ENCODE measurements around the gene NCBP2L. TPM values are rescaled to one million over a fixed set of nuclear protein-coding genes. Genes with fewer than 3 reads are reported as not detected.

NCBP2L gene
- total RNA-seq, 1 donor from 2014 or later: not detected

GRCh38 chrX:107826238-107827029 lies 48.9 kb downstream of the NCBP2L start:
- no peaks in the 10 kb centered on the region for H3K36me3 Mint-ChIP-seq
- H3K27me3 Mint-ChIP-seq (ENCODE audit: low read depth): no peaks in the 10 kb centered on the region
- H3K4me3 Mint-ChIP-seq: peak overlapping the region; percentile 72
- peak; percentile 29 to 50 for DNase-seq (ENCODE audit: low spot score in 2 of 2, unreplicated experiment in 2 of 2)
- peaks cover 22% of the 10 kb centered on the region for H3K4me1 Mint-ChIP-seq
- TF ChIP-seq, protein P1, sequence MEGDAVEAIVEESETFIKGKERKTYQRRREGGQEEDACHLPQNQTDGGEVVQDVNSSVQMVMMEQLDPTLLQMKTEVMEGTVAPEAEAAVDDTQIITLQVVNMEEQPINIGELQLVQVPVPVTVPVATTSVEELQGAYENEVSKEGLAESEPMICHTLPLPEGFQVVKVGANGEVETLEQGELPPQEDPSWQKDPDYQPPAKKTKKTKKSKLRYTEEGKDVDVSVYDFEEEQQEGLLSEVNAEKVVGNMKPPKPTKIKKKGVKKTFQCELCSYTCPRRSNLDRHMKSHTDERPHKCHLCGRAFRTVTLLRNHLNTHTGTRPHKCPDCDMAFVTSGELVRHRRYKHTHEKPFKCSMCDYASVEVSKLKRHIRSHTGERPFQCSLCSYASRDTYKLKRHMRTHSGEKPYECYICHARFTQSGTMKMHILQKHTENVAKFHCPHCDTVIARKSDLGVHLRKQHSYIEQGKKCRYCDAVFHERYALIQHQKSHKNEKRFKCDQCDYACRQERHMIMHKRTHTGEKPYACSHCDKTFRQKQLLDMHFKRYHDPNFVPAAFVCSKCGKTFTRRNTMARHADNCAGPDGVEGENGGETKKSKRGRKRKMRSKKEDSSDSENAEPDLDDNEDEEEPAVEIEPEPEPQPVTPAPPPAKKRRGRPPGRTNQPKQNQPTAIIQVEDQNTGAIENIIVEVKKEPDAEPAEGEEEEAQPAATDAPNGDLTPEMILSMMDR (IDR thresholded peaks at IDR 0.05; ENCODE audit: unreplicated experiment): no peak
- H3K27ac Mint-ChIP-seq: peak overlapping the region; percentile 27
- H3K9me3 Mint-ChIP-seq: peaks cover 27% of the 10 kb centered on the region

DNA sequence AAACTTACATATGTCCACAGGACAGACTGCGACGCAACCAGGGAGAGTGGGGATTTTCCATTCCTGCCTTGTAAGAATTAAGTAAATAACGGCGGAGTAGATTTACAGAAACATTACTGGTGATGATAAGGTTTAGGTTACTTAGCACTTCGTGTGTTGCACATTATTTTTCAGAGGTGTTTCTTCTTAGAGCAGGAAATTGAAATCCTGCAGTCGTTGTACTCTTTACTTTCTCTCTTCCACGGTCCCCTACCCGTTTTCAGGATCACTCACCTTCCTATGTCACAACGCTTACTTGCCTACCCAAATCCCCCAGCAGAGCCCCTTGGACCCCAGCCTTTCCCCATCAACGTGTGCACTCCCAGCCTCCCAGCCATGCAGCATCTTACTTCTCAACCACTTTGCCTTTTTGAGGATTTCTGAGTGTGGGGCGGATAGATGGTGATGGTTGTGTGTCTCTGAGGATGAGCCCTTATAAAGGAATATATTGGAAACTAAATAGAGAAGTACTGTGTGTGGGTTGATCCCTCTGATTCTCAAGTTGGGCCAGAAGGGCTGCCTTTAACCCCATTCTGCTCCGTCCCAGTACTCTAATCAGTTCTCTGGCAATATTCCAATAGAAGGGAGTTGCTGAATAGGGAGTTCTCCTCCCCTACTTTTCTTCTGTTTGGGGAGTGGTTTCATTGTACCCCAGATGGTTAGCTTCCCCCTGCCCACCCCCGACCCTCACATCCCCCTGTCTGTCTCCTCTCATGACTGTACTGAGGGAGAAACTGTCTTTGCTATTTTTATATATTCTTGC lies 49.7 kb downstream of the NCBP2L start:
- peaks cover 27% of the 10 kb centered on the region for H3K9me3 Mint-ChIP-seq
- TF ChIP-seq, protein P1 (IDR thresholded peaks at IDR 0.05; ENCODE audit: unreplicated experiment): no peak
- H3K4me3 Mint-ChIP-seq: peak overlapping the region; percentile 62
- peaks cover 22% of the 10 kb centered on the region for H3K4me1 Mint-ChIP-seq
- peak overlapping the region; percentile 27 for H3K27ac Mint-ChIP-seq
- DNase-seq (ENCODE audit: low spot score in 2 of 2, unreplicated experiment in 2 of 2): no peak
- no peaks in the 10 kb centered on the region for H3K36me3 Mint-ChIP-seq
- H3K27me3 Mint-ChIP-seq (ENCODE audit: low read depth): no peaks in the 10 kb centered on the region

GRCh38 chrX:107827852-107828251 lies 50.3 kb downstream of the NCBP2L start:
- Mint-ChIP-seq H3K36me3 (no peaks in the 10 kb centered on the region), H3K27ac (no peak overlapping the region), H3K4me3 (peak overlapping the region; percentile 23), H3K9me3 (peaks cover 27% of the 10 kb centered on the region), H3K4me1 (peaks cover 22% of the 10 kb centered on the region), H3K27me3 (ENCODE audit: low read depth) (no peaks in the 10 kb centered on the region)
- TF ChIP-seq, protein P1 (IDR thresholded peaks at IDR 0.05; ENCODE audit: unreplicated experiment): no peak
- no peak for DNase-seq (ENCODE audit: low spot score in 2 of 2, unreplicated experiment in 2 of 2)

DNA sequence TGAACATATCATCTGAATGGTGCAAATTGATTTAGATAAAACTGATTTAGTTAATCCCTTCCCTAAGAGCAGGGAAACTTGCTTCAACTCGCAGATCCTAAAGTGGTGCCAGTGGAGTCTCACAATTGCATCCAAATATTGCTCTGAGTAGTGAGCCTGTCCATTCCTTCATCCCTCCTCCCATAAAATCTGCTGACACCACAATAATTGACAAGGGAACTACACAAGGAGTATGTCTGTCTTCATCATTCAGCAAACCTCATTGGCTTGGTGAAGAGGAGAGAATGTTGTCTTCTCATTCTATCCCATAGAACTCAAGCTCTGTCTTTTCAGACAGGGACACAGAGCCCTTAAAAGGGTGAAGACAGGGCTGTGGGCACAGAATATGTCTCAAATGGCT lies 52.3 kb downstream of the NCBP2L start:
- Mint-ChIP-seq H3K27me3 (ENCODE audit: low read depth) (no peaks in the 10 kb centered on the region), H3K27ac (no peak overlapping the region), H3K36me3 (no peaks in the 10 kb centered on the region), H3K4me1 (peaks cover 18% of the 10 kb centered on the region), H3K9me3 (peaks cover 20% of the 10 kb centered on the region), H3K4me3 (no peak overlapping the region)
- no peak for DNase-seq (ENCODE audit: low spot score in 2 of 2, unreplicated experiment in 2 of 2)
- TF ChIP-seq, protein P1 (IDR thresholded peaks at IDR 0.05; ENCODE audit: unreplicated experiment): no peak

DNA sequence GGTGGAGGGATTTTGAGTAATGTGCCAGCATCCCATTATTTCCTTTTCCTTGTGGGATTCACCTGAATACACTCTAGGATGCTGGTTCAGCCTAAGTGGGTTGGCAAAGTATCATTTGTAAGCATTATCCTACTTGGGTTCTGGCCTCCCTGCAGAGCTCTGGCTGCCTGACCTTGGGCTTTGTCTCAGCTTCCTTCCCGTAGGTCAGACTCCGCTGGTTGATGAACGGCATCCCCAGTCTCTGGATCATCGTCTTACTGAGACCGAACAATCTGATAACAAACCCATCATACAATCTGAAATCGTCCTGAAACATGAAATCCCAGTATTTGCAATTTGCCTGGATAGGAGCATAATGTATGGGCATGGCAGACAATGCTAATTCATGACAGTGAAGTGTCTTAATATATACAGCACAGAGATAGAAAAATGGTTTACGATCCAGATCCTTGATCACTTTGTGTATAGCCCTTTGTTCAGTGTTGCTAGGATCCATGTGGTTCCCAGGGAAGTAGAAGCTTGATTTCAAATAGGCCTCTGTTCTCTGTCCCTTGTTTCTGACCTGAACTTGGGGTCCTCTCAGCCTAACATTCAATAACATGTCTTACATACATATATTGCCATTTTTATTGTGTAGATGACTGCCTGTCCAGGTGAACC lies 53.7 kb downstream of the NCBP2L start:
- no peak for DNase-seq (ENCODE audit: low spot score in 2 of 2, unreplicated experiment in 2 of 2)
- Mint-ChIP-seq H3K27ac (no peak overlapping the region), H3K27me3 (ENCODE audit: low read depth) (no peaks in the 10 kb centered on the region), H3K4me3 (no peak overlapping the region), H3K4me1 (peaks cover 13% of the 10 kb centered on the region), H3K9me3 (peaks cover 25% of the 10 kb centered on the region), H3K36me3 (no peaks in the 10 kb centered on the region)
- TF ChIP-seq, protein P1 (IDR thresholded peaks at IDR 0.05; ENCODE audit: unreplicated experiment): no peak

Measured in mesothelial cell of epicardium (in vitro differentiated cells).